Breast epithelium (tissue), 4 donors: ENCODE measurements around the gene APOM. TPM values are rescaled to one million over a fixed set of nuclear protein-coding genes. Genes with fewer than 3 reads are reported as not detected.

Experiments
- DNase-seq, 2 donors: peaks; one replicate each; pipeline ENCODE4 v3.0.0-alpha.2; 2019; ENCODE audit warnings: low spot score in 2 of 2
- H3K27ac ChIP-seq, 2 donors: fragments of 200-600 bp; sonication (generic) in 1 of 2; one replicate each; pipeline ENCODE4 v1.5.1; 2016 to 2019; ENCODE audit warnings: mild to moderate bottlenecking in 1 of 2
- H3K27me3 ChIP-seq, 2 donors: fragments of 200-600 bp; sonication (generic) in 1 of 2; one replicate each; pipeline versions ENCODE4 v1.5.1 to v1.6.0; 2017 to 2019; ENCODE audit warnings: control low read depth in 1 of 2, mild to moderate bottlenecking in 1 of 2
- H3K36me3 ChIP-seq: fragments of 200-600 bp; one replicate; pipeline ENCODE4 v1.5.1; 2019
- H3K4me1 ChIP-seq, 2 donors: fragments of 200-600 bp; sonication (generic); one replicate each; pipeline ENCODE4 v1.5.1; 2016 to 2019; ENCODE audit warnings: control low read depth in 1 of 2
- H3K4me3 ChIP-seq, 3 donors: fragments of 200-600 bp; sonication (generic); 1 replicate in 2 of 3; 2 replicates in 1 of 3; pipeline ENCODE4 v1.5.1; 2016 to 2019; ENCODE audit warnings: mild to moderate bottlenecking in 3 of 3, moderate library complexity in 2 of 3
- H3K9me3 ChIP-seq, 2 donors: fragments of 200-600 bp; sonication (generic) in 1 of 2; one replicate each; pipeline ENCODE4 v1.5.1; 2016 to 2019; ENCODE audit warnings: control low read depth in 1 of 2
- CTCF ChIP-seq, 3 donors: fragments of 450-650 bp; IDR thresholded peaks; one replicate each; pipeline ENCODE4 v1.5.1; 2016 to 2017; ENCODE audit warnings: antibody characterized with exemption in 3 of 3, mild to moderate bottlenecking in 3 of 3, moderate library complexity in 3 of 3
- POLR2A ChIP-seq: fragments of 450-650 bp; IDR thresholded peaks from one replicate; pipeline ENCODE4 v1.6.1; 2016; ENCODE audit warnings: antibody characterized with exemption, mild to moderate bottlenecking, moderate library complexity
- POLR2AphosphoS5 ChIP-seq, 3 donors: sonication (generic); formaldehyde crosslinking; IDR thresholded peaks; one replicate each; pipeline ENCODE4 v1.6.1; 2017; ENCODE audit warnings: antibody characterized with exemption in 3 of 3
- intact Hi-C: fragments of 100-400 bp; cut with DNase I; formaldehyde crosslinking; loops from one replicate; pipeline ENCODE4 v1.15.1; 2023; ENCODE audit warnings: low total_unique reads
- total RNA-seq, 3 donors: library from RNA; depleted of rRNA; stranded (reverse); fragments of >200 nt; gene quantifications; one replicate each; pipeline ENCODE4 v1.1.0, GENCODE V29; 2016

The APOM gene
- total RNA-seq, 3 donors from 2014 or later, result 1.3 to 4.8 (median 4.6) TPM

GRCh38 chr6:31640612-31641011, 15.1 kb upstream of the APOM start:
- Histone ChIP-seq H3K36me3 (peaks cover 40% of the 10 kb centered on the region), H3K27ac (no peak overlapping the region), H3K27me3 (no peaks in the 10 kb centered on the region), H3K4me3 (no peak overlapping the region), H3K4me1 (no peaks in the 10 kb centered on the region), H3K9me3 (no peaks in the 10 kb centered on the region)
- TF ChIP-seq POLR2AphosphoS5 (IDR thresholded peaks at IDR 0.05) (no peak), CTCF (IDR thresholded peaks at IDR 0.05) (no peak)
- no peak for DNase-seq
- intact Hi-C loops, result no loop called here

GRCh38 chr6:31641370-31641769, 14.3 kb upstream of the APOM start:
- Histone ChIP-seq H3K36me3 (peaks cover 40% of the 10 kb centered on the region), H3K9me3 (no peaks in the 10 kb centered on the region), H3K27me3 (no peaks in the 10 kb centered on the region), H3K4me3 (no peak overlapping the region), H3K27ac (no peak overlapping the region), H3K4me1 (no peaks in the 10 kb centered on the region)
- TF ChIP-seq POLR2AphosphoS5 (IDR thresholded peaks at IDR 0.05) (no peak), POLR2A (no peak), CTCF (IDR thresholded peaks at IDR 0.05) (no peak)
- intact Hi-C loops, result no loop called here
- DNase-seq, result no peak

GRCh38 chr6:31642798-31643570, 12.7 kb upstream of the APOM start:
- Histone ChIP-seq H3K27ac (no peak overlapping the region), H3K9me3 (no peaks in the 10 kb centered on the region), H3K36me3 (peaks cover 40% of the 10 kb centered on the region), H3K4me1 (no peaks in the 10 kb centered on the region), H3K27me3 (no peaks in the 10 kb centered on the region), H3K4me3 (no peak overlapping the region)
- no peak for DNase-seq
- TF ChIP-seq POLR2AphosphoS5 (IDR thresholded peaks at IDR 0.05), result no peak
- no peak for TF ChIP-seq CTCF (IDR thresholded peaks at IDR 0.05)
- no peak for TF ChIP-seq POLR2A
- intact Hi-C loops, result no loop called here

GRCh38 chr6:31643818-31644454, 11.8 kb upstream of the APOM start:
- Histone ChIP-seq H3K4me3 (no peak overlapping the region), H3K27me3 (no peaks in the 10 kb centered on the region), H3K9me3 (no peaks in the 10 kb centered on the region), H3K27ac (no peak overlapping the region), H3K4me1 (no peaks in the 10 kb centered on the region), H3K36me3 (peaks cover 41% of the 10 kb centered on the region)
- TF ChIP-seq POLR2AphosphoS5 (IDR thresholded peaks at IDR 0.05), result no peak
- TF ChIP-seq CTCF (IDR thresholded peaks at IDR 0.05), result no peak
- no peak for TF ChIP-seq POLR2A
- DNase-seq, result no peak
- intact Hi-C loops, result no loop called here

GRCh38 chr6:31645325-31645724, 10.4 kb upstream of the APOM start:
- peaks cover 40% of the 10 kb centered on the region for H3K36me3 ChIP-seq
- no peak for TF ChIP-seq CTCF (IDR thresholded peaks at IDR 0.05)
- no peak for TF ChIP-seq POLR2AphosphoS5 (IDR thresholded peaks at IDR 0.05)
- no peak for TF ChIP-seq POLR2A
- DNase-seq, result no peak

More at GRCh38 chr6:31645325-31645724, 10.4 kb upstream of the APOM start:
- no peak overlapping the region for H3K27ac ChIP-seq
- H3K27me3 ChIP-seq, result no peaks in the 10 kb centered on the region
- H3K9me3 ChIP-seq, result no peaks in the 10 kb centered on the region
- intact Hi-C loops, result no loop called here
- H3K4me1 ChIP-seq, result no peaks in the 10 kb centered on the region
- no peak overlapping the region for H3K4me3 ChIP-seq
